Brain pericyte (primary cell): Measurements from ENCODE around the gene CNPPD1.

ENCODE experiments used
- DNase-seq: peaks from one replicate; pipeline ENCODE4 v3.0.0-alpha.2; 2012; ENCODE audit warnings: low read depth, low spot score

Gene CNPPD1

DNA sequence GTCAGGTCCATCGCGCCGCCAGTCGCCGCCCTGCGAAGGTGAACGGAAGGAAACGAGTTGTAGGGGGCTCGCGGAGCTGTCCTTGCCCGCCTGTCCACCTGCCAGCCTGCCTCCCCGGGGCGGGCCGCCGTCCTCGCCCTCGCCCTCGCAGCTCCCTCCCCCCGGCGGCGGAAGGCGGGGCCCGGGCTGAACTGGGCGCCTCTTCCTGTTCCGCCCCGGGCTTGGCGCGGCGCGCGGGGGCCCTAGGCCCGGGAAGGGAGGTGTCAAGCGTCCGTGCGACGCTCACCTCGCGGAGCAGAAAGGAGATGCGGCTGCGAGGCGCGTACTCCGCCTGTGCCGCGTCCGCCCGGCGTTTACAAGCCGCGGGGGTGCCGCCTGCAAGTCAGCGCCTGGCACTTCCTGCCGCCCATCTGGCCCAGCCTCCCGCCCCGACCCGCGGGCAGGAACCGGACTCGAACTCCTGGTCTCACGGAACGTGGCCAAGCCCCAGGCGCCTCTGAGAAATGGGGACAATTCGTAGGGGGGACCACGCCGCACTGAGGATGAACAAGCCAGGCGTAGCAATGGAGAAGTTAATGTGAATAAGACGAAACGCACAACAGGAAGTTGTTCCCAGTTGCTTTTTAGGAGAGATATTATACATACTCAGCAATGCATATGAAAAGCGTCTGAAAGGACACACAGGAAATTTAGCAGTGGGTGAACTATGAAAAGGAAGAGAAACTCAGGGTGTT is at the start of gene CNPPD1:
TSS of gene CNPPD1 (minus strand) at position 108 of the 734 bp plus-strand sequence. CDS start at position 11, 97 bp downstream.
- DNase-seq: no peak

DNA sequence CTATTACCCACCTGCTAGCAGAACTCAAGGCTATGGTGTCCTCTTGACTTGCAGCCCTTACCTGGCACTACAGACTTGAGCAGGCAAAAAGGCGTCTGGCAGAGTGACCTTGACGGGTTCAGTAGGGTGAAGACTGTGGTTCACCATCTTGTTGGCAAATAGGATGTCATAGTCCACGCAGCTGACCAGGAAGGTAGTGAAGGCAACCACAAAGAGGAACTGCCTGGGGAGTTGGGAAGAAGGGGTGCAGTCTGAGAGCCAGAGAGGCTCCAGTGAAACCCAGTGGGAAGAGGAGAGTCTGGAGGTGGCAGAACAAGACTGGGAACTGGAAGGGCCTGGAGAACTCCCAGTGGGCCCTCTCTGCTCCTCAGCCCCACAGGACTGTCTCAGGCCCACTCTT is 48.6 kb upstream of the CNPPD1 start:
- no peak for DNase-seq

DNA sequence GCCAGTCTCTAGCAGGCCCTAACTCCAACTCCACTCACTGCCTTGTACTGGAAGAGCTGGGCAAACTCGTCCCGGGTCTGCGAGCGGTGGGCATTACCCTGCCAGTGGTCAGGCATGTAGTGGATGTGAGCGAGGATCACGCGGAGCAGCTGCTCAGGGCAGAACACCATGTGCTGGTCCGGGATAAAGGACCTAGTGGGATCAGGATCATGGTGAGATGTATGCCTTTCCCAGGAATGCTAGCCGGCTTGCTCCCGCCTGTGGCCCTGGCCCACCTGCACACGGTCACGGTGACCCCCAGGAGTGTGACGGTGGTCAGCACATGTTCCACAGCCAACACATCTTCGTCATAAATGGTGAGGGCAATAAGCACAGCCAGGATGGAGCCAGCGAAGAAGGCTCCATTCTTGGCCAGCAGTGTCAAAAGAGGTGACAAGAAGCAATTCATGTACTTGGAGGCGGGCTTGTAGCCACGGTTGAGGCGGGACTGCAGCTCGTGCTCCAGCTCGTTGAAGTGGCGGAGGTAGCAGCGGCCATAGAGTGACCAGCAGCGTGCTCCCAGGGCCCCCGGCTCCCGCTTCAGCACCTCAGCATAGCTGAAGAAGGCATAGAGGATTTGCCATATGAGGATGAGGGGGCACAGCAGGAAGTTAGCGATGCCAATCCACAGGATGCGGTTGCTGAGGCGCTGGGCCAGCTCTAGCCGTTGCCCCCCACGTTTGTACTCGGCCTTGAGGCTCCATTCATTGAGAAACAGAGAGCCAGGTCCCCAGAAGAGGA is 47.3 kb upstream of the CNPPD1 start:
- no peak for DNase-seq

DNA sequence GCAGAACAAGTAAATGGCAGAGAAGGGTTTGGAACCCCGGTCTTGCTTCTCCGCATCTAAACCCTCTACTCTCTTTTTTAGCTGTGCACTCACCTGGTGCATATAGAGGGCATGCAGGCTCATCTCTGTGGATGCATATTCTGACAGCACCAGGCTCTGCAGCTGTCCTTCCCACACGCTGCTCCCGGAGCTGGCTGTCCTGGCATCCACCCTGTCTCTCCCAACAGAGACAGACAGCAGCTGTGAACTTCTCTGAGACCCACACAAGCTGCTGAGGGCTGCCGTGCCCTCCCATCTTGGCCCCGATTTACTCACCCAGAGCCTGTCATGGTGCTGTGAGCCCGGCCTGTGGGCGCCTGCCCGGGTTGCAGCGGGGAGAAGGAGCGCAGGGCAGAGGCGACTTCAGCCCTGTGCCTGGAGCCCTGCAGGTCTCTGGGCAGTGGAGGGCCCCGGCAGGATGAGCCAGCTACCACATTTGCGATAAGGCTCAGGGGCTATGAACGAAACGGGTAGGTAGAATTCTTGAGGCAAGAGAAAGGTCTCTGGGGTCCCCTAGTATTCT is 45.3 kb upstream of the CNPPD1 start:
- DNase-seq: no peak

DNA sequence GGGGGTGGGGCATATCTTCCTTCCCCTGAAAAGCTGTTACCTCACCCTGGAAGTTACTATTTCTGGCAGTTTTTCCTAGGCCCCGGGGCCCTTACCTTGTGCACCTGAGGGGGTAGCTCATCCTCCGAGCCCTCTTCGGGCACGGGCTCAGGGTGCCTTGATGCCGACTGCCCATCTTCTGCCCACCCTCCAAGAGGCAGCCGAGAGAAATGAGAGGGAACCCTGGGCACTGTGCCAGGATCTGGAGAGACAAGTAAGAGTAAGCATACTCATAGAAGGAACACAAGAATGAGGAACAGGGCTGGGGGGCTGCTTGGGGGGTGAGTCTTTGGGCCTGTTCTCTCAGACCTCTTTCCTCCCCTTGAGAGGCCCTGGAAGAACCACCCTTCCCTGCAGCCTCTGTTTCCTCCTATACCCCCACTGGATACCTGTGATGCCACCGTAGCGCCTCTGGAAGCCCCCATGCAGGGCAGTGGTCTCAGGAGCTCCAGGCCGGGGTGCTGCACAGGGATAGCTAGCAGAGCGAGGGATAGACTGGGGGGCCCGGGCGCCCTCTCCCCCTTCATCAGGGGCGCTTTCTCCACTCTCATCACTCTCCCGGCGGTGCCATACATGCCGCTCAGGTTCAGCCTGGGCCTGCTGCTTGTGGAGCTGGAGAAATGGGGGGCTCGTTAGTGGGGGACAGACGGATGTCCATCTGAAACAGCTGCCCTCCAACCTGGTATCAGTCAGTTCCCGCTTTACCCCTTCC is 44.1 kb upstream of the CNPPD1 start:
- DNase-seq: no peak

DNA sequence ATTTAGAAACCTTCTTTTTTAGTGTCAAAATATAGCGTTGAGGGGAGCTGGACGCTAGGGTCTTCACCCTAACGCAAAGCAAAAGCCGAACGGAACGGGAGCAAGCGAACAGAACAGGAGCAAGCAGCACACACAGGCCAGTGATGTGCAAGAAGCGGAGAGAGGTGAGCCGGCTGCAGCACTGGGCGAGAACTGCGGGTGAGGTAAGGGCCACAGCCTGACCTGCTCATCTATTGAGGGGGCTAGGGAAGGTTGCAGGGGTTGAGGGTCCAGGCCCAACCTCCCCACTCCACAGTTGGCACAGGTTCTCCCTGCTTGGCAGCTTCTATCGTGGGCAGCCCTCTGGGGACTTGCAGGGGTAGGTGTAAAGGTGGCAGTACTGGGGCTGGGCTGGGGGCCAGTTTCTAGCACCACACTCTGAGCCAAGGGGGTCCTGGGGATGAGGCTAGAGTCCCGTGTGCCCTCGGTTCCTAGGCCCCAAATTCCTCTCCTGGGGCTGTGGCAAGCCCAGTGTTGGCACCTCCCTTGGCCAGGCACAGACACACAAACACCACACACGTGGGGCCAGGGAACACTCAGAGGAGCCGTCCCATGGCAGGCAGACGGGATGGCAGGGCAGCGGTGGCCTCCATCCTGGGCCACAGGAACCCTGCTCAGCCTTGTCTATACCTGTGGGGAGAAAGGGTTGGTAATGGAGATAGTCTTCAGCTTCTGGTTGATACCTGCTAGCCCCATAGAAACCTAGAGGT is 43.2 kb upstream of the CNPPD1 start:
- no peak for DNase-seq

DNA sequence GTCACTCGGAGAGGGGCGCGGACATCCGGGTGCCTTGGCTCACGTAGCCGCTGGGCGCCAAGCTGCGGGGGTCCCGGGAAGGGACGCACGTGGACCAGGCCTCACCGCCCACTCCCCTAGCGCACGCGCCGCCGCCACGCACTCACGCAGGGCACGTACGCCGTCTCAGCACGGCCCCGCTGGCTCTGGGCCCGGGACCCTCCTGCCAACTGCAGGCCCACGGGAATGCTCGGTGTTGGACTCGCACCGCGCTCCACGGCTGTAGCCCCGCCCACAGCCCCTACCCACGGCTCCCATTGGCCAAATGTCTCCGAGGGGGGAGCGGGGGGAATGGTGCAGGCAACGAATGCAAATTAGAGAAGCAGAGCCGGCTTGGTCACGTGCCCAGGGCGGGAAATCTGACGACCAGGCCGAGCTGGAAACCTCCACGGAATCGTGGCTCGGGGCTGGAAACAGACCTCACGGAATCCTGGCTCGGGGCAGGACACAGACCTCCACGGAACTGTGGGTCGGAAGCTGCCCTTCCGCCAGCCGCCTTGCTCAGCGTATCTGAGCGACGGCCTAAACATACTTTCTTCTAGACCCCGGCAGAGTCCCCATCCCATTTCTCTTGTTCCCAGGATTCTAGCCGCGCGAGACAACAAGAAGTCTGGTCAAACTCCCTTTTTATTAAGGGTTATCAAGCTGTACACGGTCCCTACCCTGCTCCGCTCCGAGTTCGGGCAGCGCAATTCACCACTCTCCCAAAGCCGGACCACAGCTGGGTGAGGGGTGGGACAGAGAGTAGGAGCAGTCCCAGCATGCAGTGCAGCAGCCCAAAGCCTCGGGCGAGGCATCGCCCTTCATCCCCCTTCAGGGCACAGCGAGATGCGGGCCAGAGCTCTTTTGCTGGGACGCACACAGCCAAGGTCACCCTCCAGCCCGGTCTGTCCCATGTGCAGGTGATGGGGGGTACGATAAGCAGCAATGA is 42.3 kb upstream of the CNPPD1 start, which contains the start of gene ABCB6:
TSS of gene ABCB6 (minus strand) at position 227 of the 970 bp plus-strand sequence. CDS start 285 bp downstream, outside the sequence.
- peak; percentile 72 for DNase-seq

DNA sequence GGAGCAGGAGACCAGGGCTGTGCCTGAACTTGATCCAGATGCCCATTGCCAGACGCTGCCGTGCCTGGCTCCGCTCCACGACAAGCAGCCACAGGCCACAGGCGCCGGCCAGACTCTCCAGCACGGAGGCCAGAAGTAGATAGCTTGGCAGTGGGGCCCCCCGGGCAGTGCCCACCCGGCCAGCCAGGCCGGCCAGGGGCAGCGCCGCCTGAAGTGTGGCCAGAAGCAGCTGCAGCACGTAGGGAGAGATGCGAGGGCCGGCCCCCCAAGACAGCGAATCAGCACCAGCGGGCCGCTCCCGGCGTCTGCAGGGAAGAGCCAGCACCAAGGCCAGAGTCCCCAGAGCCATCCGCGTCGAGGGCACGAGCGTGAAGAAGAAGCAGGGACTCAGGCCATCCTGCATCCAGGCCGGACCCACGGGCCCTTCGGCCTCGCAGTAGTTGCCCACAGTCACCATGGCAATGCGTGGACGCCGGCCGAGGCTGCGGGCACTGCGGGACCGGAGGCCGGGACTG is 41.5 kb upstream of the CNPPD1 start:
- DNase-seq: peak; percentile 68

DNA sequence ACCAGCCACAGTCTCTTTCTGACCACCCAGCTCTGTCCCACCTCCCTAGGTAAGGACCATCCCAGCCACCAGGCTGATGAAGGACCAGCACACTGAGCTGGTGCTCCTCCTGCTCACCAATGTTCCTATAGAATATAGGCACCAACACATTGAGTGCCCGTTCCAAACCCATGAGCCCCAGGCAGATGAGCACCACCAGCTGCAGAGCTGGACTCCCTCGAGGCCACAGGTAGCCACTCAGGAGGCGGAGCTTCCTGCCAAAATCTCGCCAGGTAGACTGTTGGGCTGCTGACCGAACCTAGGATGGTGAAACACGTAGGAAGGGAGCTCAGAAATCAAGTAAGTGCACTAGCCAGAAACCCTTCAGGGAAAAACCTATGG is 39.8 kb upstream of the CNPPD1 start:
- DNase-seq: no peak

DNA sequence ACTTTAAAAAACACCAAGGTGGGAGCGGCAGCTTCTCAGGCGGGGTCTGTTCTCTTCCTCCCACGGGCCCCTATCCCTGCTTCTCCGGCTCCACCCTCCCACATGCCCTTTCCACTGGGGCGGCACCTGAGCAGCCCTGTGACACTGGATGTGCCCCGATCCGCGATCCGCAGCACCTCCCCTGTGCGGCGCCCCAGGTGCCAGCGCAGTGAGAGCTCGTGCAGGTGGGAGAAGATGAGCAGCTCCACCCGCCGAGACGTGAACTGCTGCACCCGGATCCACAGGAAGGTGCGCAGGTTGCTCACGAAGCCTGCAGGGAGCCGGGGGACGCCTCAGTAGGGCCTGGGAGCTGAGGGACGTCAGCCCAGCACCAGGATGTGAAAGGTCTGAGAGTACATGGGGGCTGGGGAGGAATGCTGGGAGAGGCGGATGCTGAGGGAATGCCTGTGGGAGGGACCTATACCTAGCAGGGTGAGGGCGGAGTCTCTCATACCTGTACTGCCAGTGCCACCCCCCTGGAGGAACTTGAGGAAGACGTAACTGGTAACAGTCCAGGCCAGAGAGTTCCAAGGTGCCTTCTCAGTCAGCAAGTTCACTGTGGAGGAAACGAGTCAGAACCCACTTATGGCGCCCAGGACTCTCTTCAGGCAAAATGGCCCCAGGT is 39.3 kb upstream of the CNPPD1 start:
- DNase-seq: no peak

DNA sequence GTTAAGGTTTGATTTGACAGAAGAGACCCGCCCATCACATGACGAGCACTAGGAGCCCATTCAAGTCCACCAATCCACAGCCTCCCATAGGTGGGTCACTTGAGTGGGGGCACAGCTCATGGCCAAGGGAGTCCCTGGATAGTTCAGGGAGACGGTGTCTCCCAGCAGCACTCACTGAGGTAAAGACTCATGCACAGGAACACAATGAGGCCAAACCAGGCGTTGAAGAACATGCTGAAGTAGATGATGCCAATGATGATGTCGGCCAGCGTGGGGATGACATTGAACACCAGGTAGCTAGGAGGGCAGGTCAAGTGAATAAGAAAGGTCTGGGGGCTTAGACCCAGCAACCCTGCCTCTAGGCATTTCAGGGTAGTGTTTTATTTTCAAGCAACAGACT is 38.1 kb upstream of the CNPPD1 start:
- DNase-seq: no peak

DNA sequence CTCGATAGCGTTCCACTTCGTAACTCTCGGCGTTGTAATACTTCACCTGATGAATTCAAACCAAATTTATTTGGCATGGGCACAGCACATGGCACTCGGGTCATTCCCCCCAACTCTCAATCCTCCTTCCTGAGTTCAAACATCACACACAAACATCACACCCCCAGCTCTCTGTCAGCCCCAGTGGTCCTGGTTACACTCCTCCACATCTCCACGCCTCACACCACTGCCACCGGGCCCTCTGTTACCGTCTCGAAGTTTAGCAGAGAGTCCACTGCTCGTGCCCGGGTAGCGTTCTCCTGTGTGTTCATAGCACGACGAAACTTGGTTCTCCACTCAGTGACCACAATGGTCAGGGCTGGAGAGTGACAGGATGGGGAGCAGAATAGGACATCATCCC is 37.4 kb upstream of the CNPPD1 start:
- no peak for DNase-seq

DNA sequence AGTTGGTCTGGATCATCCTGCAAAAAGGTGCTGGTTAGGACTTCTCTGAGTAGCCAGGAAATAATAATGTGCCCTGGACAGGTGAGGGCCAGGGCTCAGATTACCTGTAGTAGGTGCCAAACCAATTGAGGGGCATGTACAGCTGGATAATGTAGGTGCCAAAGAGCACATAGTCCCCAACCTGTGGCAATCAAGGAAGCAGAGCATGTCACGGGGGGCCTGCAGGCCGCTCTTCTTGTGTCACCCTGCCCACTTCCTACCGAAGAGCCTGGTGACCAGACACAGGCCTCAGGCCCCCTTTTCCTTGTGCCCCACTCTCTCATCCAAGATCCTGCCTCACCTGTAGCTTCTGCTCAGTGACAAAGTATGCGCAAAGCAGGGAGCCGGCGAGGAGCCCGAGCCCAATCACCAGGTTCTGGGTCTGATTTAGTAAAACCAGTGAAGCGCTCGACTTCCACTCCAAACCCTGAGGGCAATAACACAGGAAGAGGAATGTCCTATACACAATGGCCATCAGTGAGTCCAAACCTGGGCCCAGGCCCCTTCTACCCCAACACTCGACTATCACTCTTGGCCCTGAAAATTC is 36.9 kb upstream of the CNPPD1 start:
- DNase-seq: no peak

DNA sequence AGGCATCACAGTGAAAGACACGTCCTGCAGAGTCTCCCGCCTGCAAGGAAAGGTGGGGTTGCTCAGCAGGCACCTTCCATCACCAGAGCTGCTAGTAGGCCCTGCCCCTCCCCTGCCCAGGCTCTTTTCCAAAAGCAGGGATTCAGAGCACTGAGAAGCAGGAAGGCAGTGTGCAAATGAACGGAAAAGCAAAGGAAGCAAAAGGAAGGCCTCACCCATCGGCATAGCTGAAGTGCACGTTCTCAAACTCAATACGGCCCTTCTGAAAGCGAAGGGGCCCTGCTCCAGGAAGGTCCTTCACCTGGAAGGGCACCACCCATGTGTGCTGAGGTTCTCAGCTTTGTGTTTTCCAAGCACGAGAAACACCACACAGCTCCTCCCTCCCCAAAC is 36.3 kb upstream of the CNPPD1 start:
- no peak for DNase-seq

DNA sequence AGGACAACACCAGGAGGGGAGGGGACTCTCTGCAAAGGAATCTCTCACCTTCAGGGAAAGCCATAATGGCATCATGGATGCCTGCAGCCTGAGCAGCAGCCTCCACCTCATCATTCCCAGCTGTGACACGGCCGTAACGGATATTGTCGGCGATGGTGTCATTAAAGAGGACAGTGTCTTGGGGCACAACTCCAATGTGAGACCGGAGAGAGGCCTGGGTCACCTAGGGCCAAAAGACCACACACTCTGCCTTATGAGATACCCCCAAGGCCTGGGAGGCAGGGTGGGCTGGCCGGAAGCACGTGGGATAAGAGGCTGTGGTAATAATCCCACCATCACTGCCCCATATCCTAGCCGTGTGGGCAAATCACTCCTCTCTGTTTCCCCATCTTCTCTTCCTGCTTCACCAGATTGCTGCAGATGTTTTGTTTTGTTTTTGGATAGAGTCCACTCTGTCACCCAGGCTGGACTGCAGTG is 34.2 kb upstream of the CNPPD1 start:
- DNase-seq: no peak

DNA sequence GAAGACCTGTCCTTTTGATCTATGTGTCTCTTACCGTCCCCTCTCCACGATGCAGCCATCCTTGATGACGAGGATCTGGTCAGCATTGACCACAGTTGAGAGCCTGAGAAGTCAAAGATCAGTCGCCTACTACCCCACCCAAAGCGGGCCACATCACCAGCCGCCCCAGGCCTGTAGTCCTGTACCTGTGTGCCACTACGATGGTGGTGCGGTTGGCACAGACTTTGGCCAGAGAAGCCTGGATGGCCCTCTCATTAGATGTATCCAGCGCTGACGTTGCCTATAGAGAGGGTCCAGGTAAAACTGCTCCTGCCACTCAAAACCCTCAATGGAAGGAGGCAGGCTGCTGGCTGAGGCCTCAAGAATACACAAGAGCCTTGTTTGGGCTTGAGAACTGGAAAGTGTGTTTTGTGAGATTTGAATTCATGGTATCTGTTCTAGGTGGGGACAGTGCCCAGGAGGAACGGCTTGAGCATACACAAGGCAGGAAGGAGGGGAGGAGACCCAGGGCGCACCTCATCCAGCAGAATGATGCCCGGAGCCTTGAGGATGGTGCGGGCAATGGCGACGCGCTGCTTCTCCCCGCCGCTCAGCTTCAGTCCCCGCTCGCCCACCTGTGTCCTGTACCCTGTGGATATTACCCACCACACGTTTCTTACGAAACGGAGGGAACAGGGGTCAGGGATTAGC is 33.6 kb upstream of the CNPPD1 start:
- no peak for DNase-seq

DNA sequence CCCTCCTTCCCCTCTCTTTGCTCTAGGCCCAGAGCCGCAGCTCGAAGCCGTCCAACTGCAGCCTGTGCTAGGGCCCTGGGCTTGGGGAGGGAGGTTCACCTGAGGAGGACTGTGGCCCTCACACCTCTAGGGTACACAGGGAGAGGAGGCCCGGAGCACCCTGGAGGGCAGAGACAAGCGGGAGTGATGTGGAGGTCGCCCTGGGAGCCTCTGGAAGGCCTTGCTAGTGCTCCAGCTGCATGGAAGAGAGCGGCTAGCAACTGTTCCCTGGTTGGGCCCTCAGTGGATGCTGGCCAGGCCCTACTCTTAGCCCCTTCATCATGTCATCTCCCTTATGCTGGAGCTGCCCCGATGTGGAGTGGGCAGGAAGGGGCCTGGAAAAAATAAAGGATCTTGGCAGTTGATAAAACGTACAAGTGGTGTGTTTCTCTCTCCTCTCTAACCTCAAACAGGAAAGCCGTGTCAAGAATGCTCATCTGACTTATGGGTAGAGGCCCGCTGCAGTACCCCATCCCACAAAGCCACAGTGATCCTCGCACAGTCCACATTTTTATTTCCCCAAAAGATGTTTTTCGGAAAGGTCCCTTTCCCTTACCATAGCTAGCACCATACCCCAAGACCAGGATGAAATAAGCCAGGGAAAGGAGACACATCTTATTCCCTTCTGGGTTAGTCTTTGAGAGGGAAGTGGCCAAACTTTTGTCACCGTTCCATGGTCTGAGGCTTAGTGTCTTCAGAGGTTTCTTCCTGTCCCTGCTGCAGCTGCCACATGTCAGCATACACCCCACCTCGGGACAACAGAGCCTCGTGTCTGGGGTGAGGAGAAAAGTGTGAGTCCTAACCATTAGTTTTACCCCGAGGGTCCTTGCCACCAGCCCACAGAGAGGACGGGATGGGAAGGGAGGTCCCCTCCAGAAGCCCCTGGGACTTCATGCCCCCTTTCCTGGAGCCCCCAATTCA is 32.8 kb upstream of the CNPPD1 start:
- no peak for DNase-seq
